Activated CD4-positive, alpha-beta T cell treated with anti-CD3 and anti-CD28 coated beads, Interleukin-10, Interleukin-2, amounts not matched to agents 100 ng/mL and 50 ng/mL, durations not matched to agents 16 hours and 8 hours (primary cell): ENCODE measurements around the gene NCOR2.
"Not testable (repeated sequence)": the region's sequence is repeated elsewhere in the genome, so short reads cannot be mapped to it uniquely, and the experiment has no call there.

ENCODE experiments used
- DNase-seq: peaks from one replicate; pipeline ENCODE4 v3.0.0-alpha.2; 2020

Gene NCOR2

DNA sequence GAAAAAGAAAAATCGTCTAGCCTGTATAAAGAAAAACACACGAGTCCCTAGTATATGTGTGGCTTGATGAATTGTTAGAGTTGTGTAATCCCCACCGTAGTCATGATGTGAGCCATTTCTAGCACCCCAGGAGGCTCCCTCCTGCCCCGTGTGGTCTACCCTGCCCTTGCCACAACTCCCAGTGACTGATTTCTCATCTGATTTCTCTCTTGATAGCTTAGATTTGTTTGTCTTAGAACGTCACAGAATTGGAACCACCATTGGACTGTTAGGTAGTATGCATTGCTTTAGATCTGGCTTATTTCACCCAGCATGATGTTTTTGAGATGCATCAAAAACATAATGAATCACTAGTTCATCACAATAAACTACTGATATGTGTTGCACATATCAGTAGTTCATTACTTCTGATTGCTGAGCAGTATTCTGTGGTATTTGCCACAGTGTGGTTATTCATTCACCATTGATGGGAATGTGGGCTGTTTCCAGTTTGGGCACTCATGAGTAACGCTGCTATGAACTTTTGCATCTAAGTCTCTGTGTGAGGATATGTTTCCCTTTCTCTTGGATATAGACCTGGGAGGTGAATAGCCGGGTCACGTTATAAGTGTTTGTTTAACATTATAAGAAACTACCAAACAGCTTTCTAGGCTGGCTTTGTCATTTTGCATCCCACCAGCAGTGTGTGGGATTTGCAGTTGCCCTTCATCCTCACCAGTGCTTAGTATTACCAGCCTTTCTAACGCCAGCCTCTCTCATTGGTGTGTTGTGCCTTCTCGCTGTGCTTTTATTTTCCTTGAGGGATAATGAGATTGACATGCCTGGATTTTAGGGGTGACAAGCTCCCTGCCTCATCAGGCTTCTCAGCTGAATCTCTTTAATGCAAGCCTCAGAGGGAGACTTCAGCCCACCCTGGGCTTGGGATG is 31.9 kb upstream of the NCOR2 start:
- peak; percentile 69 for DNase-seq

GRCh38 chr12:124597041-124597440 is 29.6 kb upstream of the NCOR2 start:
- no peak for DNase-seq

GRCh38 chr12:124595444-124595843 is 28.0 kb upstream of the NCOR2 start:
- no peak for DNase-seq

DNA sequence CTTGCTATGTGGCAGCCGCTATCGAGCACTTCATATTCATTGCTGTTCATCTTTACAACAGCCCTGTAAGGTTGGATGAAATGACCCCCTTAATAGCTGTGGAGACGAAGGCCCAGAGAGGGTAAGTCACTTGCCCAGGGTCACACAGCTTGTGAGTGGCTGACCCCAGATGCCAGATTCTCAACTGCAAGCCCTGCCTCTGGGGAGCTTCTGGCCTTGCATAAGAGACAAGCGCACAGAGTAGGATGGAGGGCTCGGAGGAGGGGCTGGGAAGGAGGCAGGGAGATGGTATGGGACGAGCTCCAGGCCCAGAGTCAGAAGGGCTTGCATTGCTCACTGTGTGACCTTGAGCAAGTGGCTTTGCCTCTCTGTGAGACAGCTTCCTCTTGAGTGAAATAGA is 27.4 kb upstream of the NCOR2 start:
- no peak for DNase-seq

GRCh38 chr12:124593851-124594401 is 26.5 kb upstream of the NCOR2 start:
- DNase-seq = no peak

- no peak for DNase-seq
Observed at GRCh38 chr12:124593176-124593575, 25.8 kb upstream of the NCOR2 start.

GRCh38 chr12:124592481-124593160 is 25.2 kb upstream of the NCOR2 start:
- no peak for DNase-seq

DNA sequence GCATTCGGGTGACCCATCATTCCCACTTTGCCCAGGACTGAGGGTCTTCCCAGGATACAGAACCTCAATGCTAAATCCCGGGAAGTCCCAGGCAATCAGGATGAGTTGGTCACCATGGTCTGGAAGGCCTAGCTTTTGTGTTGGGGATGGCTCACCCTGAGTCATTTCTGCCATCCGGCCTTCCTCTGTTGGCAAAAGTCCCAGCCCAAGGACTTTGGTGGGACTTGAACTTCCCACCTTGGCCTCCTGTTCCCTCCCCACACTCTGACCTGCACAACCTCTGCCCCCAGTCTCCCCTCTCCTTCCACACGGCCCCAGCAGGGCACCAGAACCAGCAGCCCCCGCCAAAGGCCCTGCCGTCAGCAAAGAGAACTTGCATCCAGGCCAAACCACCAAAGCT is 24.6 kb upstream of the NCOR2 start:
- no peak for DNase-seq

DNA sequence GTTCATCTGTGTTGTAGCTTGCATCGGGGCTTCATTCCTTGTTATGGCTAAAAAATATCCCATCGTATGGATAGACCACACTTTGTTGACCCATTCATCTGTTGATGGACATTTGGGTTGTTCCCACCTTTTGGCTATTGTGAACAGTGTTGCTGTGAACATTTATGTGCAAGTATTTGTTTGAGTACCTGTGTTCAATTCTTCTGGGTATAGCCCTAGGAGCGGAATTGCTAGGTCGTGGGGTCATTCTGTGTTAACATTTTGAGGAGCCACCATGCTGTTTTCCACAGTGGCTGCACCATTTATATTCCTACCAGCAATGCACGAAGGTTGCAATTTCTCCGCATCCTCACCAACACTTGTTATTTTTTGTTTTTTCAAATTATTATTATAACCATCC is 23.0 kb upstream of the NCOR2 start:
- no peak for DNase-seq

DNA sequence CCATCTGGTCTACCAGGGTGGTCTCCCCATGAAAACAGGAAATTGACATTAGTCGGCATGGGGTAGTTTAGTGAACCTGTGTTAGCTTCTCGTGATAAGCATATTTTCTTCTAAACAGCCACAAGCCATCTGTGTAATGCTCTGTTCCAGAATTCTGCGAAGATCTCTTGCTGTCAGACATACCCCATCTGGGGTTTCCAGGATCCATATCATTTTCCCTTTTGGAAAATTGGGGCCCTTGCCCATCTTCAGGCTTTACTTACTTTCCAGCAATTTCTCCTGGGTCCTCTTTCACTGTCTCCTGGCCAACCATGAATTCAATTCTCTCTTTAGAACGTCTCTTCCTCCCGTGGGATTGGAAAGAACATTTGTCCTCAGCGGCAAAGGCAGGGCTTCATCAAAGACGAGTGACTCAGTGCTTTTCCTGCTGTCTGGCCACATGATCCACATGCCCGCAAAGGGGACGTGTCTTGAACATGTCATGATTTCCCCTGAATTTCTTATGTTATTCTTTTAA is 21.4 kb upstream of the NCOR2 start:
- DNase-seq = peak; percentile 9

GRCh38 chr12:124588018-124588634 is 20.7 kb upstream of the NCOR2 start:
- DNase-seq = no peak

DNA sequence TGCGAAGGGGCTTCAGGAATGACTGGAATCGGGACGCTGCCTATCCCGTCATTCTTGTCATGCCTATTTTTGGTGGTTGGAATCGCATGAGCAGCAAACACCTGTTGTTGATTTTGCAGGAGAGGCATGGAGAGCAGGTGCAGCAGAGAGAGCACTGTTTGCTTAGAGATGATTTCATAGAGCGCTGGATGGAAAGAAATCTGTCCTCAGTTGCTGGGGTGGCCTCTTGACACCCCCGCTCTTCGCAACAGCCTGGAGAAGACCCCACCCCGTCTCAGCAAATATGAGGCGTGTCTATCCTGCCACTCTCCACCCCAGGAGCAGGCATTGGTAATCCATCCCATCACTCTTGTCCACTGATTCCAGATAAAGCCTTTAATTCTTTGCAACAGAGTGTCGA is 19.3 kb upstream of the NCOR2 start:
- no peak for DNase-seq

DNA sequence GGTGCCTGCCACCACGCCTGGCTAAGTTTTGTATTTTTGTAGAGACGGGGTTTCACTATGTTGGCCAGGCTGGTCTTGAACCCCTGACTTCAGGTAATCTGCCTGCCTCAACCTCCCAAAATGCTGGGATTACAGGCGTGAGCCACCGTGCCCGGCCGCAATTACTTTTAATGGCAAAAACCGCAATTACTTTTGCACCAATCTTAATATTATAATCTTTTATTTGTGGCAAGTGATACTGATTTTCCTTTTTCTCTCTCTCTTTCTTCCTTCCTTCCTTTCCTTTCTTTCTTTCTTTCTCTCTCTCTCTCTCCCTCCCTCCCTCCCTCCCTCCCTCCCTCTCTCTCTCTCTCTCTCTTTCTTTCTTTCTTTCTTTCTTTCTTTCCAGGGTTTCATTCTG is 17.1 kb upstream of the NCOR2 start:
- not testable (repeated sequence) for DNase-seq

DNA sequence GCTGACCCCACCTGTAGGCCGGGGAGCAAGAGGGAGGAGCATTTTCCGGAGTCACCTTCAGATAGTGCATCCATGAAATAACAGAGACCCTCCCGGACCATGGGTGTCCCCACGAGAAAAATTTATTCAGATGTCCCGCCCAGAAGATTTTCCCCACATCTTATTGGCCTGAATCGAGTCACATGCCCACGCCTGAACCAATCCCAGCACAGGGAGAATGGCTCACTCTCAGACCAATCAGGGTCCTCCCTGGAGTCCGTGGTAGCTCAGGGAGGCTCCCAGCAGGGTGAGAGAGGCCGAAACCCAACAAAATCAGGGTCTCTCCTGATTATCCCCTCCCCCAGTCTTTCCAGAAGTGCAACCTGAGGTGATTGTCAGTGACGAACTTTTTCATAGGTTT is 16.4 kb upstream of the NCOR2 start:
- DNase-seq = no peak

DNA sequence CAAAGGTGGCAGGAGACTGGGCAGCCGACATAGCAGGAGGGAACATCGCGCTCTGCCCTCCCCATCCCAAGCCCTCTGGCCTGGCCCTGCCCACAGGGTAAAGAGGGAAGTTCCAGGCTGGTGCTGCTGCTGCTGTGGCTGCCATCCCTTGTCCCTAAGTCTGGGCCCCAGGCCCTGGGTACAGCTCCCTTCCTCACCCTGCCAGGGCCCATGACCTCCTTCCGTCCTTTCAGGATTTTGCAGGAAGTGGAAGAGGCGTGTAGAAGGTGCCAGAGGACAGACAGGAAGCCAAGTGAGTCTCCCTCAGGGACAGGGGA is 14.7 kb upstream of the NCOR2 start:
- DNase-seq = no peak

GRCh38 chr12:124581307-124582107 is 14.1 kb upstream of the NCOR2 start:
- DNase-seq = no peak

GRCh38 chr12:124579921-124580517 is 12.6 kb upstream of the NCOR2 start:
- DNase-seq = no peak

GRCh38 chr12:124578854-124579253 is 11.4 kb upstream of the NCOR2 start:
- no peak for DNase-seq

DNA sequence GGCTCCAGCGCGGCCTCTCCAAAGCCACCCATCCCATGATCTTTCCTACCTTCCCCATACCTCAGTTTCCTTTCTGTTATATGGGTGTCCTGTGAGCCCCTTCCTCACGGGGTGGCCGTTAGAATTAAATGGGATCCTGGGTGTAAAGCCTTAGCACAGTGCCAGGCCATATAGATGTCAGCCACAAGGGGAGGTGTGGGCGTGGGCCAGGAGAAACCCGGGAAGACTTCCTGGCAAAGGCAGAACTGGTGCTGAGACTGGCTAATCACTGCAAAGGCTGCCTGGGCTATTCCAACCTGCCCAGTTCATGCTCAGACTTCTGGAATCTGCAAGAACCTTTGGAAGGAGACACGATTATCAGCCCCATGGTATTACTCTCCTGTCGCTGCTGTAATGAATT is 11.0 kb upstream of the NCOR2 start:
- DNase-seq = no peak

DNA sequence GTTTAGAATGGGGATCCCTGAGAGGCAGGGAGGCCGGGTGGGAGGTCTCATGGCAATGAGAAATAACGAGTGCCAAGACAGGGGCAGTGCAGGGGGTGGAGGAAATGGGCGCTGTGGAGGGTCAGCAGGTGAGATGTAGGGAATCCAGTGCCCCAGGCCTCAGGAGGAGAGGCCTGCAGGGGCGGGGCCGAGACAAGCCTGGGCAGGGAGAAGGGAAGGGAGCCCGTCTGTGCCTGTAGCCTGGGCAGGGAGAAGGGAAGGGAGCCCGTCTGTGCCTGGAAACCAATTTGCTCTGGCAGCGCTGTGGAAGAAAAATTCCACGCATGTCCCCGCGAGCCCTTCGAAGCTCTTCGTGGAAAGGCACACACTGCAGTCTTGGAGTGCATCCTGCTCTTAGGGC is 10.6 kb upstream of the NCOR2 start:
- no peak for DNase-seq

GRCh38 chr12:124577374-124577773 is 10.0 kb upstream of the NCOR2 start:
- no peak for DNase-seq

DNA sequence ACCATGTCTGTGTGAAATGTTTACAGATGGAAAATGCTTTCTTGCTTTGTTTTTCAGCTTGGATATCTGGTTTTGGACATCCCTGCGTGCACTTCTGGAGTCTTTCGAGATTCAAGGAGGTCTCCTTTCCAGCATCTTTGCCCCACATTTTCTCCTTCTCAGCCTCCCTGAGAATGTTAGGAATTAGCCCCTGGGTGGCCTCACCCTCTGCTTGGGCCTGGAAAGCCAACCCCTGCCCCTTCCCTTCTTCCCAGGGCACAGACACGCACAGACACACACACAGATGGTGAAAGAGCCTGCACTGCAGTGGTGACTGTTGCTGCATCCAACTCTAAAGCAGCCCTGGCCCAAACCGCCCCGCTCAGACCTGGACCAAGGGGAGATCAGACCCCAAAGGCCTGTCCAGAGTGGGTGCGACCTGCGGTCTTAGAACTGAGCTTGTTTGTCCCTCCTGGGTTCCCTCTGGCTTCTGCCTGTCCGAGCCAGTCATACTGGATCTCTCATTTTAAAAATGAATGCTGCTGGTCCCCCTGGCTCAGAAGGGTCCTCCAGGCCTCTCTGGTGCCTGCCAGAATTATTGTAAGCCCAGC is 8.7 kb upstream of the NCOR2 start:
- DNase-seq = no peak
